ENCODE results near the gene CSF1R.

CSF1R gene

GRCh38 chr5:150085950-150086715, at the start of gene CSF1R:
TSS of gene CSF1R (minus strand) at chr5:150086554. CDS start at chr5:150086427, 127 bp downstream.
- no peak for DNase-seq (ENCODE audit: low read depth in 3 of 3)

- no peak for DNase-seq (ENCODE audit: low read depth in 3 of 3)
These were observed 49.4 kb upstream of the CSF1R start for GRCh38 chr5:150135557-150136304.

DNA sequence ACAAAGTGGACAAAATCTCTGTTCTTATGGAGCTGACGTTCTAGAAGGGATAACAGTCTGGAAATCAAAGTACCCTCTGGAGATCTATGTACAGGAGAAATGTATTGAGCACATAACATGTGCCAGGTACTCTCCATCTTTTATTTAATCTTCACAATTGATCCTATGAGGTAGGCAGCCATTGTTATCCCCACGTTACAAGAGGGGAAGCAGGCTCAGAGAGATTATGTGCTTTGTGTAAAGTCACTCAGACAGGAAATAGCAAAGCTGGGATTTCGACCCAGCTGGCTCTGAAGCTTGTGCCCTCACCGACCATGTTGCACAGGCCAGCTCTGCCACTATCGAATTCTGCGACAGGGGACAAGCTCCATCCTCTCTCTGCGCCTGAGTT, 47.8 kb upstream of the CSF1R start:
- DNase-seq (ENCODE audit: low read depth in 3 of 3), result no peak

GRCh38 chr5:150133581-150134197, 47.3 kb upstream of the CSF1R start:
- DNase-seq (ENCODE audit: low read depth in 3 of 3), result no peak

DNA sequence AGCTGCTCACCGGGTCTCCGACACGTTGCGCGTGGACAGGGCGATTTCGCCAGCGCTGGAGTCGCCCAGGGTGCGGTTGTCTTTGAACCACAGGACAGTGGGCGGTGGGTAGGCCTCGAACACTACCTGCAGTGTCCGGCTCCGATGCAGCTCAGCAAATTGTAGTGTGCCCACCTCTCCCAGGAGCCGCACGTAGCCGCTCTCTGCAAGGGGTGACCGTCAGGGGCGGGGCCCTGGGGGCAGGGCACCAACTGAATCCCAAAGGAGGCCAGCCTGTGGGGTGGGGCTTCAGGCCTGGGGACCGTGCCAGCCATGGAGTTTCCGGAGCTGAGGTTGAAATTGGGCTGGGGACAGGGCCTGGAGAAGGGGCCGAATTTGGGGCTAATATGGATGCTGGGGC, 46.4 kb upstream of the CSF1R start:
- no peak for DNase-seq (ENCODE audit: low read depth in 3 of 3)

- DNase-seq (ENCODE audit: low read depth in 3 of 3), result no peak
These were observed 45.8 kb upstream of the CSF1R start for GRCh38 chr5:150131978-150132694.

DNA sequence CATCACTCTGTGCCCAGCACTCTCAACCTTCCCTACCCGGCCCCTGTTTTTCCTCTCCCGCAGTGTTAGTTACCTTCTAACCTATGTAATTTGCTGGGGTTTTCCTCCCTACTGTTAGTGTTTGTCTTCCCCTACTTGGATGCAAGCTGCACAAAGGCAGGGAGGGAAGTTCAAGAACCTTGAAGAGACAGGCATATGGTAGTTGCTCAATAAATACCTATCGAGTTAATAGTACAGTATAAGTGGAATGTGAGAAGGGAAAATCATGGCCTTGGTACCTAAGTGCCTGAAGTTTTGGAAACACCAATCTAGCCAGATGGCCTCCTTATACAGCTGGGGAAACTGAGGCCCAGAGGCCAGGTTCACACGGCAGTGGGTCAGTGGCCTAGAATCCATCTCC, 45.1 kb upstream of the CSF1R start:
- DNase-seq (ENCODE audit: low read depth in 3 of 3), result no peak

- DNase-seq (ENCODE audit: low read depth in 3 of 3), result no peak
These were observed 44.2 kb upstream of the CSF1R start for GRCh38 chr5:150130493-150130922.

GRCh38 chr5:150129813-150130492, 43.6 kb upstream of the CSF1R start:
- peak; percentile 6 to 51 (median 16) for DNase-seq (ENCODE audit: low read depth in 3 of 3)

DNA sequence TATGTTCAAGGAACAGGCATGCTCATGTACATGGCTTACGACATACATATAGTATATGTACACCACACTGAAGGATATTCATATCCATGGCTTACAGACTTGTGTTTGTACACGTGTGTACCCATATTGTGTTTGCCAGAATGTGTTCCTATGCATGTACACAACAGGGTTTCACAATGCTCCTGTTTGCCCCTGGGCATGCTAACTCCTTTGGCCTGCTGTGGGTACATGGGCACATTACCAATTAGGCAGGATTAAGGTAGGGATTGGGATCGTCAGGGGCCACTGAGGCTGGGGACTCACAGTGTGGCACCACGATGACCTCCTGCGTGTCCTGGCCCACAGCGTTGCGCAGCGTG, 43.1 kb upstream of the CSF1R start:
- no peak for DNase-seq (ENCODE audit: low read depth in 3 of 3)

GRCh38 chr5:150126921-150127265, 40.5 kb upstream of the CSF1R start:
- DNase-seq (ENCODE audit: low read depth in 3 of 3), result no peak

DNA sequence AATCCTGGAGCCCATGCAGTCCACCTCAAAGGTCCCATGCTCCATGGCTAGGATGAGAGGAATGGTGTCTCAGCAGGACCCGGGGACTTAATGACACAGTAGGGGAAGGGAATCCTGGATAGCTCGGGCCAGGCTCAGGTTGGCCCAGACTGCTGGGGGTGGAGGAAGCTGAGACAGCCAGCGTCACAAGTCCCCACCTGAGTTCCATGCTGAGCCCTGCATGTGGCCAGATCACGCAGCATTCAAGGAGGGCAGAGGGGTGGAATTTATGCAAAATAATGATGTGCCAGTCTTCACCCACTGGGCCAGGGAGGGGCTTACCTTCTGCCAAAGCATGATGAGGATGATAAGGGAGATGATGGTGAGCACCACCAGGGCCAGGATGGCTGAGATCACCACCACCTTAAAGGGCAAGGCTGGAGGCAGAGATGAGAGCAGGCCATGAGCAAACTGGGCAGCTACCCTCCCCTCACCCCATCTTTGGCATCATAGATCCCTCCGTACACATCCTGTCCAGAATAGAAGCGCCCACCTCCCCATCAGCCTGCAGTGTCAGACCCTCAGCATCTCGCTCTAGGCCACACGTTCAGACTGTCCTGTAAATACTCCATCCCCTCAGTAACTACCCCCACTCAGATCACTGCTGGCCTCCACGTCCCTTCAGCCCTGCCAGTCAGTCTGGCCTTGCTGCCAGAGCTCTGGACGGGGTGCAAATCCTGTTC, 40.0 kb upstream of the CSF1R start:
- no peak for DNase-seq (ENCODE audit: low read depth in 3 of 3)

GRCh38 chr5:150125334-150125733, 39.0 kb upstream of the CSF1R start:
- no peak for DNase-seq (ENCODE audit: low read depth in 3 of 3)

DNA sequence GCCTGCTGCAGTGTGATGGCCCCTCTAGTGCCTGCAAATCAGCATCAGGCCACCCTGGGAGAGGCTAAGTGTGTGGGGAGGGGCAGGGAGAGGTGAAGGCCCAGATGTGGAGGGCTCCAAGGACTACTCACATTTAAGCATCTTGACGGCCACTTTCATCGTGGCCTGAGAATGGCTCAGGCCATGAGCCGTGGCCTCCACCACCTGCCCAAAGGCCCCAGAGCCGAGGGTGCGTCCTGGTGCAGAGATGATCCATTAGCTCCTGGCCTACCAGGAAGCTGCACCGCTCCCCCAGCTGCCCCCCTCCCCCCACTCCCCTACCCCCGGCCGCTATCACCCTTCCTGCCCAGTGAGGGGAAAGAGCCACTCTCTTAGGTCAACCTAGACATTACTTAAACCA, 38.2 kb upstream of the CSF1R start:
- no peak for DNase-seq (ENCODE audit: low read depth in 3 of 3)

DNA sequence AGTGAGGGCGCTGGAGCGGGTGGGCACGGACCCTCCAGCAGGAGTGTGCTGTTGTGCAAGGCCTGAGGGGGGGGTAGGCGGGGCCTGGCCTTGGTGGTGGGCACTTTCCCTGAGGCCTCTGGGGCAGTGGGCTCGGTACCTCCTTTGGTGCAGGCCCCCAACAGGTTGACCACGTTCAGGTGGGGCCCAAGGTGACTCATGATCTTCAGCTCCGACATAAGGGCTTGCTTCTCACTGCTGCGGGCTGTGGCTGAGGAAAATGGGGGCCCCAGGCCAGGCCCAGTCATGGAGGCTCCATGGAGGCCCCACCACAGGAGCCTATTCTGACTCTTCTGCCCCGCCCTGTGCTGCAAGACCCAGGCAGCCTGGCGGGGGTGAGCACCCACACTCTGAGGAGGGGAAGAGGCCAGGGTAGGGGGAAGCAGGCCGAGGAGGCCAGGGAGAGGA, 37.8 kb upstream of the CSF1R start:
- DNase-seq (ENCODE audit: low read depth in 3 of 3), result no peak

- DNase-seq (ENCODE audit: low read depth in 3 of 3), result no peak
These were observed 37.2 kb upstream of the CSF1R start for GRCh38 chr5:150123542-150123941.

DNA sequence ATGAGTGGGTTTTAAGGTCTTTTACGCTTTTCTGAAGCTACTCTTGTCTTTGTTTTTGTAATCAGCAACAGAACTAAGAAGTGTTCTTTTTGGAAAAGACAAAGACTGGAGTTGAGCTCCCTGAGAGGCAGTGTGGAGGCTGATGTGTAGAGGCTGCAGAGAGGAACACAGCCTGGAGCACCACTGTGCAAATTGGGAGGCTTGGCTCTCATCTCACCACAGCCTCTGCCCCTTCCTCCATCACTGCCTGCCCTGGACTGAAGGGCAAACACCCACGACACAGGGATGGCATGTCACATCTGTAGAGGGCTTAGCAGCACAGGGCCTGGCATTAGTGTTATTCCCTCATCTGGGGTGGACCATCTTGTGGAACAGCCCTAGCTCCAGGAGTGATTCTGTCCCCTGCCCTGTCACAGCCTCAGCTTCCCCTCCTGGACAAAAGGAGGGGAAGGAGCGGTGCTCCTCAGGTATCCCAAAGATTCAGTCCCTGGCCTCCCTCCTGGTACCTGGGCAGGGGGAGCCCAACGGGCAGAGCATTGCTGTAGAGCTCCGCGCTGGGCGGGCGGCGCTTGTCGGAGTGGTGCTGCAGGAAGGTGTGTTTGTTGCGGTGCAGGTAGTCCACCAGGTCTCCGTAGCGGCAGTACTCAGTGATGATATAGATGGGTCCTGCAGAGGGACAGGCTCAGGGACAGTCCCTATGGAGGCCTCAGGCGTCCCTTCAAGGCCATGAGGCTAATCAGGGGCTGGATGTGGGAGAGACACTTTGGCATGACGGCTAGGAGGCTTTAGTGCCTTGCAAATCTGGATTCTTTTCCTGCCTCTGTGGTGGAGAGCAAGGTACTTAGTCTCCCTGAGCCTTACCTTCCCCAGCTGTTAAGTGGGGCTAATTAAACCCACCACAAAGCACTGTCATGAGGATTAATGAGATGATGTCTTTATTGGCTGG, 36.5 kb upstream of the CSF1R start:
- DNase-seq (ENCODE audit: low read depth in 3 of 3), result no peak

DNA sequence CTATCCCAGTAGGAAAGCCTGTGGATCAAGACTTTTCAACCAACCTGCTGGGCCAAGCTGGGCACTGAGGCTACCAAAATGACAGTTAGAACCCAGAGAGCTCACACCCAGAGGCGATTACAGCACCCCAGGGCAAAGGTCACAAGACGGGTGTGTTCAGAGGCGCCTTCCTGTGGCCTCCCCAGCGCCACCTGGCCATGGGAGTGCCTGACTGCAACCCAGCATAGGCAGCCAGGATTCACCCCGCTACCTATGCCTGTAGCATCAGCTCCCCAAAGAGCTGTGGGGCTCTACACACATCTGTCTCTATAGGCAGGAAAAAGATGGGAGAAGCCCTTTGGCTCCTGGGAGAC, 35.8 kb upstream of the CSF1R start:
- DNase-seq (ENCODE audit: low read depth in 3 of 3), result peak in 1 of 3 experiments; percentile 12

GRCh38 chr5:150121448-150122157, 35.2 kb upstream of the CSF1R start:
- no peak for DNase-seq (ENCODE audit: low read depth in 3 of 3)

Data from stimulated activated CD4-positive, alpha-beta T cell treated with anti-CD3 and anti-CD28 coated beads, TNF-alpha, amount 100 ng/mL, for 24 hours (primary cell).